Sigmoid colon (tissue), 4 donors: ENCODE measurements around the gene NDUFA7.

Experiments used
- CTCF ChIP-seq, 4 experiments: fragments of 450-650 bp in 3 of 4; fragments of 200-600 bp in 1 of 4; IDR thresholded peaks; one replicate each; pipeline ENCODE4 v1.5.1; 2016 to 2019; ENCODE audit warnings: antibody characterized with exemption in 4 of 4, mild to moderate bottlenecking in 3 of 4, moderate library complexity in 2 of 4
- EP300 ChIP-seq, 4 donors: sonication (generic); formaldehyde crosslinking; IDR thresholded peaks; one replicate each; pipeline ENCODE4 v1.6.1; 2017; ENCODE audit warnings: antibody characterized with exemption in 4 of 4
- POLR2AphosphoS5 ChIP-seq, 4 donors: sonication (generic); formaldehyde crosslinking; IDR thresholded peaks; one replicate each; pipeline ENCODE4 v1.6.1; 2017; ENCODE audit warnings: antibody characterized with exemption in 4 of 4

GRCh38 chr19:8366961-8367326, 45.8 kb upstream of the NDUFA7 start:
- TF ChIP-seq EP300 (IDR thresholded peaks at IDR 0.05) (no peak), CTCF (IDR thresholded peaks at IDR 0.05) (no peak), POLR2AphosphoS5 (IDR thresholded peaks at IDR 0.05) (no peak)
